Pancreas (tissue), 10 donors: ENCODE results near the gene SRRT. TPM values are rescaled to one million over a fixed set of nuclear protein-coding genes. Genes with fewer than 3 reads are reported as not detected.
A peak's percentile ranks its signal among the peaks of the same experiment; 100 is the strongest.

Experiments
- ATAC-seq, 4 donors: fragments of 200-7000 bp; cut with Tn5 transposase; one replicate each; pipeline versions ENCODE4 v1.8.0 to v1.9.1; 2020; ENCODE audit warnings: mild to moderate bottlenecking in 4 of 4, moderate library complexity in 4 of 4
- DNase-seq, 6 donors: peaks; one replicate each; pipeline ENCODE4 v3.0.0-alpha.2; 2020
- FAIRE-seq: peaks from 2 replicates; lab custom pipeline; 2012; peaks lifted over from hg19 to GRCh38; lab: Jason Lieb, UNC
- H3K27ac ChIP-seq, 4 donors: fragments of 200-600 bp; sonication (generic); 1 replicate in 3 of 4; 2 replicates in 1 of 4; pipeline versions ENCODE4 v1.5.0 to v1.8.0; 2020
- H3K27me3 ChIP-seq, 4 donors: fragments of 200-600 bp; one replicate each; pipeline ENCODE4 v1.8.0; 2021
- H3K36me3 ChIP-seq, 3 donors: fragments of 200-600 bp; sonication (generic) in 1 of 3; one replicate each; pipeline versions ENCODE4 v1.5.0 to v1.8.0; 2020 to 2021
- H3K4me1 ChIP-seq, 3 donors: fragments of 200-600 bp; one replicate each; pipeline ENCODE4 v1.8.0; 2021
- H3K4me3 ChIP-seq, 4 donors: fragments of 200-600 bp; sonication (generic) in 2 of 4; one replicate each; pipeline versions ENCODE4 v1.5.0 to v1.8.0; 2020 to 2021
- H3K9me3 ChIP-seq, 4 donors: fragments of 200-600 bp; one replicate each; pipeline ENCODE4 v1.8.0; 2021
- WGBS, 2 donors: extraction: QIAGEN DNeasy Blood & Tissue Kit; methylation state at CpG; one replicate each; pipeline ENCODE4 v1.1.7; 2013; 5-methylcytosine and 5-hydroxymethylcytosine counted together
- intact Hi-C, 3 donors: fragments of 100-400 bp; cut with DNase I; formaldehyde crosslinking; loops; one replicate each; pipeline versions ENCODE4 v1.11.1 to v1.14.2; 2022
- polyA plus RNA-seq, 2 donors: library from polyadenylated mRNA; stranded (reverse); fragments of 200-250 nt; gene quantifications; one replicate each; pipeline ENCODE4 v1.2.3, GENCODE V29; 2013
- total RNA-seq, 6 donors: library from RNA; stranded (reverse); fragmentation: NEBNext Ultra II Directional in 4 of 6; extraction: Animal tissue kit (Norgen Biotek cat#: 25700) in 4 of 6; gene quantifications; one replicate each; pipeline versions ENCODE4 v1.2.1 to v1.2.4, GENCODE V29; 2021 to 2023
- TF ChIP-seq, protein P1 (sequence below), 4 donors: fragments of 200-600 bp; sonication (generic) in 3 of 4; IDR thresholded peaks; one replicate each; pipeline versions ENCODE4 v1.5.0 to v1.8.0; 2021; ENCODE audit warnings: antibody characterized with exemption in 4 of 4
- donor health status: healthy with polysubstance abuse.
- donor health status: DM: no; HTN: no; CAD: no; lungs with moderate emphysema.
- donor health status: DM: no; HTN: no; CAD: no.
- donor health status: control.
- donor health status: control.
- donor health status: Bipolar disorder and iron deficiency.
- donor health status: DM: yes; HTN: yes; CAD: no.
- donor health status: DM: no; HTN: no; CAD: no.
- donor health status: DM: no; HTN: no; CAD: no.
- donor health status: DM: yes; HTN: yes; CAD: no.

The SRRT gene
- total and polyA plus RNA-seq, 8 donors, result 39.2 to 179 (median 60.3) TPM

GRCh38 chr7:100860702-100861615, 13.9 kb upstream of the SRRT start:
- TF ChIP-seq, protein P1, sequence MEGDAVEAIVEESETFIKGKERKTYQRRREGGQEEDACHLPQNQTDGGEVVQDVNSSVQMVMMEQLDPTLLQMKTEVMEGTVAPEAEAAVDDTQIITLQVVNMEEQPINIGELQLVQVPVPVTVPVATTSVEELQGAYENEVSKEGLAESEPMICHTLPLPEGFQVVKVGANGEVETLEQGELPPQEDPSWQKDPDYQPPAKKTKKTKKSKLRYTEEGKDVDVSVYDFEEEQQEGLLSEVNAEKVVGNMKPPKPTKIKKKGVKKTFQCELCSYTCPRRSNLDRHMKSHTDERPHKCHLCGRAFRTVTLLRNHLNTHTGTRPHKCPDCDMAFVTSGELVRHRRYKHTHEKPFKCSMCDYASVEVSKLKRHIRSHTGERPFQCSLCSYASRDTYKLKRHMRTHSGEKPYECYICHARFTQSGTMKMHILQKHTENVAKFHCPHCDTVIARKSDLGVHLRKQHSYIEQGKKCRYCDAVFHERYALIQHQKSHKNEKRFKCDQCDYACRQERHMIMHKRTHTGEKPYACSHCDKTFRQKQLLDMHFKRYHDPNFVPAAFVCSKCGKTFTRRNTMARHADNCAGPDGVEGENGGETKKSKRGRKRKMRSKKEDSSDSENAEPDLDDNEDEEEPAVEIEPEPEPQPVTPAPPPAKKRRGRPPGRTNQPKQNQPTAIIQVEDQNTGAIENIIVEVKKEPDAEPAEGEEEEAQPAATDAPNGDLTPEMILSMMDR (IDR thresholded peaks at IDR 0.05), result no peak
- peaks cover 0 to 6% (median 0%) of the 10 kb centered on the region in 3 donors for H3K4me1 ChIP-seq
- DNase-seq (peak in 1 of 6 donors; percentile 77), FAIRE-seq (no peak), ATAC-seq (no peak)
- no peaks in the 10 kb centered on the region for H3K9me3 ChIP-seq
- H3K27me3 ChIP-seq, result no peaks in the 10 kb centered on the region
- 93 to 95% methylated on average over 15 to 18 of the region's 18 CpGs for WGBS, 2 donors
- intact Hi-C loops, result no loop called here
- H3K4me3 ChIP-seq, result no peak overlapping the region
- no peaks in the 10 kb centered on the region for H3K36me3 ChIP-seq
- no peak overlapping the region for H3K27ac ChIP-seq

GRCh38 chr7:100861616-100861985, 13.3 kb upstream of the SRRT start:
- no peak for ATAC-seq
- no peak overlapping the region for H3K4me3 ChIP-seq
- DNase-seq, result peak in 1 of 6 donors; percentile 61
- WGBS, 2 donors, result 95 to 97% methylated on average over 14 of the region's 14 CpGs
- no peak for FAIRE-seq
- peaks cover 0 to 12% (median 5%) of the 10 kb centered on the region in 3 donors for H3K4me1 ChIP-seq
- TF ChIP-seq, protein P1 (IDR thresholded peaks at IDR 0.05), result no peak
- no peaks in the 10 kb centered on the region for H3K27me3 ChIP-seq
- H3K36me3 ChIP-seq, result no peaks in the 10 kb centered on the region
- H3K27ac ChIP-seq, result no peak overlapping the region
- H3K9me3 ChIP-seq, result no peaks in the 10 kb centered on the region
- intact Hi-C loops, result no loop called here

DNA sequence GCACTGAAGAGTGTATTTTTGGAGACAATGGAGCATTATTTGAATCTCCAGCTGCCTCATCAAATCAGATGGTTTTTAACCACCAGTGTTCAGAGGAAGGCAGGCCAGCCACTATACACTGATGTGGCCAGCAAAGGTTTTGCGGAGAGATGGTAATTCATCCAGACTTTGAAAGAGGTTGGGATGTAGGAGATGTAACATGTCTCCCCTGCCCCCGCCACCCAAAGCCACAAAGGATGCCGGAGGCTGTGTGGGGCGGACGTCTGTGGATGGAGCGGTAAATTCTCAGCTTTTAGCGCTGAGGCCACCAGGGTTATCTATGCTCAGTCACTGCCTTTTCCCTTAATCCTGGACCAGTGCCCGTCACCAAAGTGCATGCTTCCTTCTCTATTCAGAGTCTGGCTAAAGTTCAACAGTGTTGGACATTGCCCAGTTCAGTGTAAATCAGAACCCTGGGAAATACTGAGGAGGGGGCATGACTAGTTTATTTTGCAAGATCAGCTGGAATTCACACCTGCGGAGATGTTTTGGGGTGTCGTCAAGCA, 11.4 kb upstream of the SRRT start:
- intact Hi-C loops, result no loop called here
- 45 to 46% methylated on average over 10 of the region's 10 CpGs for WGBS, 2 donors
- H3K9me3 ChIP-seq, result no peaks in the 10 kb centered on the region
- H3K27me3 ChIP-seq, result no peaks in the 10 kb centered on the region
- H3K36me3 ChIP-seq, result no peaks in the 10 kb centered on the region
- no peak overlapping the region for H3K27ac ChIP-seq
- DNase-seq (peak in 2 of 6 donors; percentile 31 to 60), FAIRE-seq (no peak), ATAC-seq (peak in 1 of 4 donors; percentile 23)
- no peak overlapping the region for H3K4me3 ChIP-seq
- TF ChIP-seq, protein P1 (IDR thresholded peaks at IDR 0.05), result no peak
- peaks cover 0 to 19% (median 9%) of the 10 kb centered on the region in 3 donors for H3K4me1 ChIP-seq

- H3K27me3 ChIP-seq, result no peaks in the 10 kb centered on the region
- DNase-seq (peak in 1 of 6 donors; percentile 26), FAIRE-seq (no peak), ATAC-seq (no peak)
- H3K4me3 ChIP-seq, result no peak overlapping the region
- no peaks in the 10 kb centered on the region for H3K9me3 ChIP-seq
- H3K4me1 ChIP-seq, result peaks cover 0 to 24% (median 9%) of the 10 kb centered on the region in 3 donors
- TF ChIP-seq, protein P1 (IDR thresholded peaks at IDR 0.05), result no peak
- no peak overlapping the region for H3K27ac ChIP-seq
- intact Hi-C loops, result no loop called here
- WGBS, 2 donors, result 87 to 90% methylated on average over 12 of the region's 12 CpGs
- H3K36me3 ChIP-seq, result no peaks in the 10 kb centered on the region
Measured at GRCh38 chr7:100864263-100864845, 10.5 kb upstream of the SRRT start.
